Spleen (tissue), 7 donors: ENCODE results near the gene ZRANB1.

Source experiments
- POLR2A ChIP-seq, 3 donors: fragments of 450-650 bp; IDR thresholded peaks; one replicate each; pipeline ENCODE4 v1.5.1; 2017; ENCODE audit warnings: antibody characterized with exemption in 3 of 3, mild to moderate bottlenecking in 1 of 3
- POLR2AphosphoS5 ChIP-seq, 3 donors: sonication (generic); formaldehyde crosslinking; IDR thresholded peaks; one replicate each; pipeline ENCODE4 v1.5.1; 2017; ENCODE audit warnings: antibody characterized with exemption in 3 of 3
- TF ChIP-seq, protein P1 (sequence below), 11 experiments: fragments of 200-600 bp in 7 of 11; fragments of 450-650 bp in 4 of 11; sonication (generic) in 4 of 11; IDR thresholded peaks in 8 of 11; conservative IDR thresholded peaks in 3 of 11; 1 replicate in 7 of 11; 2 replicates in 4 of 11; pipeline versions ENCODE4 v1.4.0 to v1.8.0; 2016 to 2021; ENCODE audit warnings: antibody characterized with exemption in 11 of 11, inconsistent platforms in 4 of 11, mild to moderate bottlenecking in 1 of 11
- donor health status: DM: no; HTN: no; CAD: no; lungs with moderate emphysema.
- donor health status: DM: no; HTN: no; CAD: no.
- donor health status: DM: no; HTN: no; CAD: no.

DNA sequence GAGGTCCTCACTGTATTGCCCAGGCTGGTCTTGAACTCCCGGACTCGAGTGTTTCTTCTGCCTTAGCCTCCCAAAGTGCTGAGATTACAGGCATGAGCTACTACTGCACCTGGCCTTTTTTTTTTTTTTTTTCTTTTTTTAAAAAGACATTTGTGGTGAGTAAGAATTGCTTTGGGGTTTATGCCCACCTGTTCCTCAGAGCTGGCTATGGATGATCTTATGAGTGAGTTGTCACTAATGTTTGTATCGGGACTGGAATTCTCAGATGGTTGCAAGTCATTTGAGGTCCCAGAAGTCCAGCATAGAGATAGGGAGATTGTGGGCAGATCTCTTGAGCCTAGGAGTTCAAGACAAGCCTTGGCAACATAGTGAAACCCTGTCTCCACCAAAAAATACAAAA is 35.2 kb downstream of the ZRANB1 start:
- TF ChIP-seq POLR2AphosphoS5 (IDR thresholded peaks at IDR 0.05) (no peak), POLR2A (IDR thresholded peaks at IDR 0.05) (no peak)
- TF ChIP-seq, protein P1, sequence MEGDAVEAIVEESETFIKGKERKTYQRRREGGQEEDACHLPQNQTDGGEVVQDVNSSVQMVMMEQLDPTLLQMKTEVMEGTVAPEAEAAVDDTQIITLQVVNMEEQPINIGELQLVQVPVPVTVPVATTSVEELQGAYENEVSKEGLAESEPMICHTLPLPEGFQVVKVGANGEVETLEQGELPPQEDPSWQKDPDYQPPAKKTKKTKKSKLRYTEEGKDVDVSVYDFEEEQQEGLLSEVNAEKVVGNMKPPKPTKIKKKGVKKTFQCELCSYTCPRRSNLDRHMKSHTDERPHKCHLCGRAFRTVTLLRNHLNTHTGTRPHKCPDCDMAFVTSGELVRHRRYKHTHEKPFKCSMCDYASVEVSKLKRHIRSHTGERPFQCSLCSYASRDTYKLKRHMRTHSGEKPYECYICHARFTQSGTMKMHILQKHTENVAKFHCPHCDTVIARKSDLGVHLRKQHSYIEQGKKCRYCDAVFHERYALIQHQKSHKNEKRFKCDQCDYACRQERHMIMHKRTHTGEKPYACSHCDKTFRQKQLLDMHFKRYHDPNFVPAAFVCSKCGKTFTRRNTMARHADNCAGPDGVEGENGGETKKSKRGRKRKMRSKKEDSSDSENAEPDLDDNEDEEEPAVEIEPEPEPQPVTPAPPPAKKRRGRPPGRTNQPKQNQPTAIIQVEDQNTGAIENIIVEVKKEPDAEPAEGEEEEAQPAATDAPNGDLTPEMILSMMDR (IDR thresholded peaks at IDR 0.05 in 8 of 11, conservative IDR thresholded peaks at IDR 0.05 in 3 of 11), result no peak
